GM18511 (cell line): ENCODE measurements around the gene GRIK4.
"Not testable (repeated sequence)": the region's sequence is repeated elsewhere in the genome, so short reads cannot be mapped to it uniquely, and the experiment has no call there.

Experiments used
- ATAC-seq: cut with Tn5 transposase; IDR thresholded peaks from one replicate; pipeline ENCODE4 v1.9.1; 2021; ENCODE audit warnings: mild to moderate bottlenecking, moderate library complexity; ENCODE audit not compliant: unreplicated experiment

Gene GRIK4

DNA sequence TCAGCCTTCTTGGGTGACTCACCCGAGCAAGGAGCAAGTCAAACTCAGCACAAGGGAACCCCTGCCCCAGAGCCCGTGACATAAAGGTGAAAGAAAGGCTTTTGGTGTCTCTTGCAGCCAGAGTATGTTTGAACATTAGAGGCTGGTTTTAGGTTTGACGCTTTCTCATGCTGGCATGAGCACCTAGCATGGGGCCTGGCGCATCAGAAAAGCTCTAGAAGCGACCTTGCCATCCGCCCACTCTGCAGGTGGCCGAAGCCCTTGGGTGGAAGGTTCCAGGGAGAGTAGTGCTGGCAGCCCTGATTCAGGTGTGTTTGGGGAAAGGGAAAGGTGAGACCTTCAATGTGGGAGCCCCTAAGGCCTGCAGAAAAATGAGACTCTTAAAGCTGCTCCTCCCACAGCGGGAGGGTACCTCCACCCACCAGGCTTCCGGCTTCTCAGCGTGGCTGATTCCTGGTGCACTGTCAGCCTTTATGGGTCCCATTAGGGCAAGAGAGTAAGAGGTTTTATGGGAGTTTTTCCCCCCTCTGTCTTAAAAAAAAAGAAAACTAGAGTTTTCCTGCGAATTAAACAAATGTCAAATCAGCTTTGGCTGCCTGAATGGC, 88.4 kb downstream of the GRIK4 start:
- ATAC-seq, result no peak

DNA sequence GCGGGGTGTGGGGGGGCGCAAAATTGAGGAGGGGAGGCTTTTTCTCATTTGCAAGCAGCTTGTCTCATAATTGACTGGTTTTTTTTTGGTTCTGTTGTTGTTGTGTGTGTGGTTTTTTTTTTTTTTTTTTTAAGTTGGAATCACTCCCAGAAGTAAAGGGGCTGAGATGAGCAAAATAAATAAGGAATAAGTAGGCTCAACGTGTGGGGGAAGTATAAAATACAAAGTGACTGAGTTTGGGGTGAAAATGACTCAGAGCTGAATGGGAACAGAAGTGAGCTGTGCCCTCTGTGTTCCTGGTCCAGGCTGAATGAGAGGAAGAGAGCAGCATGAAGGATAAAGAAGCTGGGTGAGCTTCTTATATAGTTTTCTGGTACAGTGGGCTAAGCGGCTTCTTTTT, 90.0 kb downstream of the GRIK4 start:
- no peak for ATAC-seq

- ATAC-seq, result no peak
Observed at GRCh38 chr11:120603071-120603470, 91.5 kb downstream of the GRIK4 start.

- ATAC-seq, result no peak
Observed at GRCh38 chr11:120605469-120605868, 93.9 kb downstream of the GRIK4 start.

GRCh38 chr11:120606211-120607010, 94.9 kb downstream of the GRIK4 start:
- ATAC-seq, result no peak

GRCh38 chr11:120608061-120608460, 96.5 kb downstream of the GRIK4 start:
- ATAC-seq, result no peak

GRCh38 chr11:120608760-120609211, 97.2 kb downstream of the GRIK4 start:
- ATAC-seq, result no peak

GRCh38 chr11:120610111-120610510, 98.6 kb downstream of the GRIK4 start:
- no peak for ATAC-seq

DNA sequence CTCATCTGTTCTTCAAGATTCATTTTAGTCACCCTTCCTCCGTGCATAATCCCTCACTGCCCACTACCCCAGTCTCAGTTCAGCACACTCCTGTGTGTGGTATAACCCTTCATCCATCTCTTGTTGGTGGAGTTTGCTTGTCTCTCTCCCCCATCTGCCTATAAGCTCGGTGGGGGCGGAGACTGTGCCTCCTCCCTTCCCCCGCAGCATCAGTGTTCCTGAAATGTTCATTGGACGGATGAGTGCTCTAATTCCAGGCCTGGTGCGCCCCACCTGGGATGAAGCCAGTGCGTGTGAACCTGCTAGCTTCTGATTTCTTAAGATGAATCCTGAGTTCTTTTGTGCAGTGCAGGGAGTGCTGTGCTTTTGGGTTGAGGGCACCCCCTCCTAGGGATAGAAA, 100.0 kb downstream of the GRIK4 start:
- ATAC-seq, result no peak

GRCh38 chr11:120612513-120613263, 101.1 kb downstream of the GRIK4 start:
- peak; percentile 89 for ATAC-seq

DNA sequence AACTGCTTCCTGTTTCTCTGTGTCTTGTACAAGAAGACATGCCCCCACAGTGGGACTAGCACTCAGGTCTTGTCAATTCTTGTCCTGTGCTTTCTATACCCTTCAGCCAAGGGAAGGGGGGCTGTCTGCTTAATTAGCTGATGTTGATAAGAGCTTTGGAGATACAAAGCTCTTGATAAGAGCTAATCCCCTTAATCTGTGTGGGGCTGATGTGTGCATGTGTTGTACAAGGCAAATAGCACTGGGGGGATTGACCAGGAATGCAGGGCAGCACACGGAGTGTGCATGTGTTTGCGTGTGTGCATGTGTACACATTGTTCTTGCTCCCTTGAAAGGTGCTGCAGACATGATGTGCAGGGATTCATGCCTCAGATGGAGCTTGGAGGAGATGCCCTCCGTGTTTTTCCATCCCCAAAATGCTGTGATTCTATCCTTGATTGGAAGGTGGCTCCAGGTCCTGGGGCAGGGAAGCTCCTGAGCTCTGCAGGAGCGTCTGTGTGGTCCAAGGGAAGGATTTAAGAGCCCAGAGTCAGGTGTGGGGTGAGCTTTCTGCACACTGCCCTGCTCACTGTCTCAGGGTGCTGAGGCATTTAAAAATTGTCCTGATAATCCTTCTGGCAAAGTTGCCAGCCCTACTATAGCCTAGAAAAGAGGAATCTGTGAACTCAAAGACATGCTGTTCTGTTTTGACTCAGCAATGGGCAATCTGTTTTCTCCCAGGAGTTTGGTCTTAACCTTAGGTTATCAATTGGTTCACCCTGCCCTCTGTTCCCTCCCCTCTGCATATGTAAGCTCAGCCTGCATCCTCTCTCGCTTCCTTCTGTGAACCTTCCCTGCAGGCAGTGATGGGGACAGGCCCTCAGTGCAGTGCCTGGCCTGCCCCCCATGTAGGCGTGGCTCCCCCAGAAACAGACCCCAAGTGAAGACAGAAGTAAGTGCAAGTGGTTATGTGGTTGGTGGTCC, 102.0 kb downstream of the GRIK4 start:
- peak; percentile 68 for ATAC-seq

DNA sequence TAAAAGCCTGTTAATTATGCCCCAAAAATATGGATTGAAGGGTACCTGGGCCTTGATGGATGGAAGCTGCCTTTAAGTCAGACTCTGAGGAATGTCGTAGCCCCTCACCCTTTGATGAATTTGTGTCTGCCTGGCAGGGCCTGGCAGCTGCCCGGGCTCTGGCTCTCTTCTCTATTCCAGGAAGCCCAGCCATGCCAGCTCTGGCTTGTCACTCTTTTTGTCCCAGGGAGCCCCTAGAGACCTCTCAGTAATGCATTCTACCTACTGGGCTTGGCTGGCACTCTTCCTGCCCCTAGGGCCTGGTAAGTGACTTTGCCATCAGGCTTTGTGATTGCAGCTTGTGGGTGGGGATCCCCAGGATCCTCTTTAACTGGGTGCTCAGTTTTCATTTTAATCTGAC, 103.8 kb downstream of the GRIK4 start:
- ATAC-seq, result no peak

DNA sequence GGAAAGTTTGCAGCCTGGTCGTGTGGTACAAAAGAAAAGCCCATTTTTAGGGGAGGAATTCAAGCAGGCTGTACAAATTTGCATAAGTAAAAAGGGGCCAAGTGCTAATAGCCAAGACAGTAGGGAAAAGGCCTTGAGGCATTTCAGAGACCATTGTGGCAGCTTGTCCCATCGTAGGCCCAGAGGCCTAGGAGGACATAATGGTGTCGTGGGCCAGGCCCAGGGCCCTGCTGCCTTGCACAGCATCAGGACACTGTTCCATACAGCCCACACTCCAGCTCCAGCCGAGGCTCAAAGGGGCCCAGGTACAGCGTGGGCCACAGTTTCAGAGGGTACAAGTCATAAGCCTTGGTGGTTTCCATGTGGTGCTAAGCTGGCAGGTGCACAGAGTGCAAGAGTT, 106.9 kb downstream of the GRIK4 start:
- no peak for ATAC-seq

DNA sequence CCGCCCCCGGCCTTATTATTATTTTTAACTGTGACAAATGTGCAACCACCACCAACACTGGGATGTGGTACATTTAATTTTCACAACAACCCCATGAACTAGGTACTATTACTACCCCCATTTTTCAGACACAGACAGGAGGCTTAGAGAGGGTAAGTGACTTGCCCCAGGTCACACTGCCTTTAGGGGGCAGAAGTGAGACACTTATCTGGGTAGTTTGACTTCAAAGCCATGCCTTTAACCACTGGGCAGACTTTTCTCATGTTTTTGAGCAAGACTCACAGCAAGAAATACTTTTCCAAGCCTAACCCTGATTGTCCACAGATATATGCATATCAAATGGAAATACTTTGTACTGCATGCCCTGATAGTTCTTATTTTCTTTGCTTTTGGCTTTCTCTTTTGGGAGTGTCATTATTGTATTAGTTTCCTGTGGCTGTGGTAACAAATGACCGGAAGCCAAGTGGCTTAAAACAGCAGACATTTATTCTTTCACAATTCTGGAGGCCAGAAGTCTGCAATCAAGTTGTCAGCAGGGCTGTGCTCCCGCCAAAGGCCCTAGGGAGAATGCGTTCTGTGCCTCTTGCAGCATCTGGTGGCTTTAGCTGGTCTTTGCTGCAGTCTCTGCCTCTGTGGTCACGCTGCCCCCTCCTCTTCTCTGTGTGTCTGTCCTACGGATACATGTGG, 110.8 kb downstream of the GRIK4 start:
- no peak for ATAC-seq

GRCh38 chr11:120624992-120625391, 113.4 kb downstream of the GRIK4 start:
- not testable (repeated sequence) for ATAC-seq

DNA sequence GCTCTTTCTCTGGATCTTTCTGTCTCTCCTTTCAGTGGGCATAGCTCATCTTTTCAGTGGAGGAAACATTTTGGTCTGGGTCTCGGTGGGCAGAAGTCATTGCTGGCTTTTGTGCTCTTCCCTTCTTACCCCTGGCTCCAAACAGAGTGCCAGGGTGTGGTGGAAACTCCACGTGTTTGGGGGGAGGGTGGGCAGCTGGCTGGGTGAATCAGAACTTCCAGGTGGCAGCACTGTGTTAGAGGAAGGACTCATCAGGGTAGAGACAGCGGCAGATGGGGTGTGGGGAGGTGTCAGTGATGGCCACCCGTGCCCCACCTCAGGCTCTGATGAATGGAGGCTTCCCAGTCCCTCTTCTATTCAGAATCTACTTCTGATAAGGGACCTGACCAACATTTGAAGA, 114.0 kb downstream of the GRIK4 start:
- no peak for ATAC-seq

DNA sequence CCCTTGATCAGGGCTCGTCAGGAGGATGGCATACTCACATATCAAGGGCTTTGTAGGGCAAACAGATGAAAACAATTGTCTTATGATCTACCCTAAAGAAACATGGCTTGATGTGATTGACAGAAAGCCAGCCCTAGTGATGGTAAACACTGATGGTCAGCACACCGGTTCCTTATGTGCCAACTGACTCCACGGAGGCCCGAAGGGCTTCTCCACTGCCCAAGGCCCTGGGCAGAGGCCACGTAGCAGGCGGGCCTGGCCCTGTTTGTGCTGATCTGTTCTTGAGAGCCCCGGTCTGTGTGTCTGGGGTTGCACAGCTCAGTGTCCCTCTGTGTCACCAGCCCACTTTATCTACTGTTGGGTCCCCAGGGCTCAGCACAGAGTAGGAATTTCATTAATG, 115.2 kb downstream of the GRIK4 start:
- no peak for ATAC-seq

DNA sequence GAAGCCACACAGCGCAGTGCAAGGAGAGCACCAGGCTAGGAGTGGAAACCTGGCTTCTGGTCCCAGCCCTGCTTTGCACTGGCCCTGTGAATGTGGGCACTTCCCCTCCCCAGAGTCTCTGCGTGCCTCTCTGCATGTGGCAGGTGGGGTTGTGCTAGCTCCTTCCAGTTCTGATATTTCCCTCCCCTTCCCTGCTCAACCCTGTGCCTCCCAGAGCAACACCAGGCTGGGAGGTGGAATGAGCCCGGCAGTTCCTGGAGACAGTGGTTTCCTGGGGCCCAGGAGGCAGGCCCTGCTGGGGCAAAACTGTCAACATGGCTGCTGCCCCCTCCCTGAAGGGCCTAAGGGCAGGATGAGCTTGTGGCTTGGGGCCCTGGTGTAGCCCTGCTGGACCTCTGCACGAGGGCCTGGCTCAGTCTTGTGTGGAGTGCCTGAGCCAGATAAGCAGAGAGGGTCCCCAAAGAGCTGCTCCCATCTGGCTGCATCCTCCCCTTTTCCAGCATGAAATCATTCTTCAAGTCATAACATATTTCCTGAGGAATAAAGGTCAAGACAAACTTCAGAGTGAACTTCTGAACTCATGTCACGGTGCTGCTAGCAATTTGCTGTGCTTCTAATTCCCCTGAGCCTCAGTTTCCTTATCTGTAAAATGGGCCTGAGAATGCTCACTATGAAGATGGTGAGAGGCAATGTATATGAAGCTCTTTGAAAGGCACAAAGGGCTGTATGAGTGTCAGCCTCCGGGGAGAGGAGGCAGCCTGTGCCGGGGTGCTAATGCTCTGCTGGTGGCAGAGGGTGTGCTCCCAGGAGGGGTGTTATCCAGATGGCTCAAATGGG, 116.0 kb downstream of the GRIK4 start:
- no peak for ATAC-seq

DNA sequence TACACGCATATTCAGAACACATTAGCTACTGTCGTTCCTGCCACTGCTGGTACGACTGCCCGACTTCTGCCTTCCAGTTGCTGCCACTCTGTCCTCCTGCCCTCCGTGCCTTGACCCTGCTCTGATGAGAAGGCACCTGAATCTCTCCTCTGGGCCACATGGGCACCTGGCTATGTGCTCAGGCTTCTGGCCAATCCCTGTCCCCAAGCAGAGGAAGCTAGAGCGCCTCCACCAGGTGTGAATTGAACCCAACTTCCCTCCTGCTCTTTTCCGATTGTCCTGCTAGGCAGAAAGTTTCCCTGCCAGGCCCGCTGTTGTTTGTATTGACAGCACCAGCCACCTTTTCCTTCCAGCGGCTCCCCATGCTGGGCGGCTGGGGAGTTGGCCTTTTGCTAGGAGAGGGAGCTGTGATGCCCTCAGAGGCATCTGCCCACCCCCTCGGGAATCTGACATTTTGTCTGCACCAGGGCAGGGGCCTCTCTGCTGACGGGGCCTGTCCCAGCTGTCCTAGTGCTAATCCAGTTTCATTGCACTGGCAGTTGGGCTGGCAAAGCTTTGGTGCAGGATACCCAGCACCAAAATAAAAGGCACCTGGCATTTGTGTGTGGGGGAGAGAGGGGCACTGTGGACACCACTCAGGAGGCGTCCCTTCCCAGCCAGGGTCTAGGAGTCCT, 118.0 kb downstream of the GRIK4 start:
- ATAC-seq, result no peak
